ENCODE results near the gene SGO2. TPM values are rescaled to one million over a fixed set of nuclear protein-coding genes. Genes with fewer than 3 reads are reported as not detected.

Gene SGO2
- total and polyA plus RNA-seq, 9 of the 15 experiments (the other 6 are each of a cell fraction or from before 2014, with no cell fraction given): 14.5 to 25.9 (median 16.6) TPM

GRCh38 chr2:200525882-200526651, at the start of gene SGO2 (continued):
- TF ChIP-seq MYBL2 (IDR thresholded peaks at IDR 0.05; ENCODE audit: low read depth) (peak; percentile 99), MYBL2 (CRISPR knock-in tag; IDR thresholded peaks at IDR 0.05; ENCODE audit: borderline replicate concordance) (peak; percentile 99; the same call in 1 of the 2 replicates), HMG20A (CRISPR knock-in tag; conservative IDR thresholded peaks at IDR 0.05) (no peak), MAZ (CRISPR knock-in tag; conservative IDR thresholded peaks at IDR 0.05 in 1 of 2, IDR thresholded peaks at IDR 0.05 in 1 of 2) (peak in 1 of 2 experiments; percentile 75; a peak in 3 of 4 replicates), CBX3 (IDR thresholded peaks at IDR 0.05; ENCODE audit: borderline replicate concordance in 1 of 2, low read length in 2 of 2) (peak in 1 of 2 experiments; percentile 44; a peak in 1 of 3 replicates), PRPF4 (IDR thresholded peaks at IDR 0.05; ENCODE audit: insufficient read depth, low read depth, low read length, poor library complexity, severe bottlenecking) (no peak), RUNX1 (IDR thresholded peaks at IDR 0.05; ENCODE audit: low read depth) (no peak), NFE2 (IDR thresholded peaks at IDR 0.05; ENCODE audit: low read depth) (no peak), SP1 (CRISPR knock-in tag; IDR thresholded peaks at IDR 0.05) (peak; percentile 92), NEUROD1 (IDR thresholded peaks at IDR 0.05; ENCODE audit: borderline replicate concordance, low read depth, low read length, partially characterized antibody) (peak; percentile 38), SUPT5H (IDR thresholded peaks at IDR 0.05) (peak; percentile 71), SPI1 (IDR thresholded peaks at IDR 0.05; ENCODE audit: borderline replicate concordance, low read depth, low read length) (peak; percentile 41; the same call in 1 of the 2 replicates), ZBTB7A (IDR thresholded peaks at IDR 0.05; ENCODE audit: borderline replicate concordance, control insufficient read depth, low read depth, low read length) (0 out of 2 replicates have a peak, but pooled peaks have one; percentile 26), CTCFL (IDR thresholded peaks at IDR 0.05; ENCODE audit: borderline replicate concordance, insufficient read depth, low read depth, low read length, poor library complexity, severe bottlenecking) (no peak)
- TF ChIP-seq, protein P1, sequence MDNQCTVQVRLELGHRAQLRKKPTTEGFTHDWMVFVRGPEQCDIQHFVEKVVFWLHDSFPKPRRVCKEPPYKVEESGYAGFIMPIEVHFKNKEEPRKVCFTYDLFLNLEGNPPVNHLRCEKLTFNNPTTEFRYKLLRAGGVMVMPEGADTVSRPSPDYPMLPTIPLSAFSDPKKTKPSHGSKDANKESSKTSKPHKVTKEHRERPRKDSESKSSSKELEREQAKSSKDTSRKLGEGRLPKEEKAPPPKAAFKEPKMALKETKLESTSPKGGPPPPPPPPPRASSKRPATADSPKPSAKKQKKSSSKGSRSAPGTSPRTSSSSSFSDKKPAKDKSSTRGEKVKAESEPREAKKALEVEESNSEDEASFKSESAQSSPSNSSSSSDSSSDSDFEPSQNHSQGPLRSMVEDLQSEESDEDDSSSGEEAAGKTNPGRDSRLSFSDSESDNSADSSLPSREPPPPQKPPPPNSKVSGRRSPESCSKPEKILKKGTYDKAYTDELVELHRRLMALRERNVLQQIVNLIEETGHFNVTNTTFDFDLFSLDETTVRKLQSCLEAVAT (IDR thresholded peaks at IDR 0.05): no peak
- TF ChIP-seq, protein P2, sequence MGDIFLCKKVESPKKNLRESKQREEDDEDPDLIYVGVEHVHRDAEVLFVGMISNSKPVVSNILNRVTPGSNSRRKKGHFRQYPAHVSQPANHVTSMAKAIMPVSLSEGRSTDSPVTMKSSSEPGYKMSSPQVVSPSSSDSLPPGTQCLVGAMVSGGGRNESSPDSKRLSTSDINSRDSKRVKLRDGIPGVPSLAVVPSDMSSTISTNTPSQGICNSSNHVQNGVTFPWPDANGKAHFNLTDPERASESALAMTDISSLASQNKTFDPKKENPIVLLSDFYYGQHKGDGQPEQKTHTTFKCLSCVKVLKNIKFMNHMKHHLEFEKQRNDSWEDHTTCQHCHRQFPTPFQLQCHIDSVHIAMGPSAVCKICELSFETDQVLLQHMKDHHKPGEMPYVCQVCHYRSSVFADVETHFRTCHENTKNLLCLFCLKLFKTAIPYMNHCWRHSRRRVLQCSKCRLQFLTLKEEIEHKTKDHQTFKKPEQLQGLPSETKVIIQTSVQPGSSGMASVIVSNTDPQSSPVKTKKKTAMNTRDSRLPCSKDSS (IDR thresholded peaks at IDR 0.05; ENCODE audit: low read depth, partially characterized antibody): no peak
- TF ChIP-seq, protein P3, sequence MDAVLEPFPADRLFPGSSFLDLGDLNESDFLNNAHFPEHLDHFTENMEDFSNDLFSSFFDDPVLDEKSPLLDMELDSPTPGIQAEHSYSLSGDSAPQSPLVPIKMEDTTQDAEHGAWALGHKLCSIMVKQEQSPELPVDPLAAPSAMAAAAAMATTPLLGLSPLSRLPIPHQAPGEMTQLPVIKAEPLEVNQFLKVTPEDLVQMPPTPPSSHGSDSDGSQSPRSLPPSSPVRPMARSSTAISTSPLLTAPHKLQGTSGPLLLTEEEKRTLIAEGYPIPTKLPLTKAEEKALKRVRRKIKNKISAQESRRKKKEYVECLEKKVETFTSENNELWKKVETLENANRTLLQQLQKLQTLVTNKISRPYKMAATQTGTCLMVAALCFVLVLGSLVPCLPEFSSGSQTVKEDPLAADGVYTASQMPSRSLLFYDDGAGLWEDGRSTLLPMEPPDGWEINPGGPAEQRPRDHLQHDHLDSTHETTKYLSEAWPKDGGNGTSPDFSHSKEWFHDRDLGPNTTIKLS (IDR thresholded peaks at IDR 0.05; ENCODE audit: borderline replicate concordance, low read depth): no peak; the same call in 1 of the 2 replicates

Measured in K562 (cell line).